Breast epithelium (tissue), 3 donors: ENCODE results near the gene TMED6.

ENCODE experiments used
- CTCF ChIP-seq, 3 donors: fragments of 450-650 bp; IDR thresholded peaks; one replicate each; pipeline ENCODE4 v1.5.1; 2016 to 2017; ENCODE audit warnings: antibody characterized with exemption in 3 of 3, mild to moderate bottlenecking in 3 of 3, moderate library complexity in 3 of 3
- POLR2A ChIP-seq: fragments of 450-650 bp; IDR thresholded peaks from one replicate; pipeline ENCODE4 v1.6.1; 2016; ENCODE audit warnings: antibody characterized with exemption, mild to moderate bottlenecking, moderate library complexity

GRCh38 chr16:69344171-69344570 is 7.4 kb downstream of the TMED6 start:
- TF ChIP-seq POLR2A, result no peak
- no peak for TF ChIP-seq CTCF (IDR thresholded peaks at IDR 0.05)
